HG02571 (cell line): Measurements from ENCODE around the gene CCDC138.

Experiments
- ATAC-seq: cut with Tn5 transposase; IDR thresholded peaks from one replicate; pipeline ENCODE4 v1.9.1; 2021; ENCODE audit warnings: mild to moderate bottlenecking, moderate library complexity; ENCODE audit not compliant: unreplicated experiment

CCDC138 gene

DNA sequence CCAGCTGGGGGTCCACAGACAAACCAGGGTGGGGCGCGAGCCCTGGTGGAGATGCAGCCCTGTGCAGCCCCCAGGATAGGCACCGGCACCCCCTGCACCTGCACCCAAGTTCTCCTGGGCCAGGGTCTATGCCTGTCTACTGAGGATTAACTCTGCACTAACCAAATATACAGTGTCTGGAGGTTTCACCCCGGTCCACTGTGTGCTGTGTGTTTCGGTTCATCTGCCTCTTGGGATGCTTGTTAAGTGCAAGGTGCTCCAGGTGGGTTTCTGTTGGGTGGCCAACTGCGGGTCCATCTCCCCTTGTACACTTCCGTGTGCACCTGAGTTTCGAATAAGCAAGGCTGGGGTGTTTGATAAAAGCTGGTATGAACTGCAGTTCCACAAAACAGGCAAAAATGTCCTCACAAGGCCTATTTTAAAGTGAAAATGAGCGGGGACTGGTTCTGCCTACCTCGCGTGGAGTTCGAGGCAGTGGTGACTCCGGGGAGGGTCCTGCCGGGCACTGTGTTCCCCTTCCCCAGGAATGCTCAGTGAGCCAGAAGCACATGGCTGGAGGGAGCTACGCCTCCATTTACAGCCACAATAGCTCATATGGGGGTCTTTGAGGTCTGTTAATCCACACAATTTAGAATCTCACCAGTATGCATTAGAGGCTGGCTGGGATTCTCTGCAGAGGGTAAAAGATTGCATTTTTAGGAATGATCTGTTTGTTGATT lies 131.7 kb downstream of the CCDC138 start:
- no peak for ATAC-seq

DNA sequence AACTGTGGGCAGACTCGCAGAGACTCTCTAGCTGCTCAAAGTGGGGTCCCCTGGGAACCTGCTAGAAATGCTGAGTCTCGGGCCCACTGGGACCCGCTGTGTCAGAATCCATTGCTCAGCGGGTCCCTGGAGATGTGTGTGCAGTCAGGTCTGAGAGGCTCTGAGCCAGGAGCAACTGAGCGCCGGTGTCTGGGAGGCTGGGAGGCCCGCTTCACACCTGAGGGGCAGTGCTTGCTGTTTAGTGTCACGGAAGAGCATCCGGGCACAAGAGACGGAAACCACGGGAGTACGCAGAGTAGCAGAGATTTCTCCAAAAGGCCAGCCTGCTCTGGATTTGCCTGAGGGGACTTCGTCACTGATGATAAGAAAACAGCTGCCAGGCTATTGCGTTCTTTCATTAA lies 132.4 kb downstream of the CCDC138 start:
- no peak for ATAC-seq

DNA sequence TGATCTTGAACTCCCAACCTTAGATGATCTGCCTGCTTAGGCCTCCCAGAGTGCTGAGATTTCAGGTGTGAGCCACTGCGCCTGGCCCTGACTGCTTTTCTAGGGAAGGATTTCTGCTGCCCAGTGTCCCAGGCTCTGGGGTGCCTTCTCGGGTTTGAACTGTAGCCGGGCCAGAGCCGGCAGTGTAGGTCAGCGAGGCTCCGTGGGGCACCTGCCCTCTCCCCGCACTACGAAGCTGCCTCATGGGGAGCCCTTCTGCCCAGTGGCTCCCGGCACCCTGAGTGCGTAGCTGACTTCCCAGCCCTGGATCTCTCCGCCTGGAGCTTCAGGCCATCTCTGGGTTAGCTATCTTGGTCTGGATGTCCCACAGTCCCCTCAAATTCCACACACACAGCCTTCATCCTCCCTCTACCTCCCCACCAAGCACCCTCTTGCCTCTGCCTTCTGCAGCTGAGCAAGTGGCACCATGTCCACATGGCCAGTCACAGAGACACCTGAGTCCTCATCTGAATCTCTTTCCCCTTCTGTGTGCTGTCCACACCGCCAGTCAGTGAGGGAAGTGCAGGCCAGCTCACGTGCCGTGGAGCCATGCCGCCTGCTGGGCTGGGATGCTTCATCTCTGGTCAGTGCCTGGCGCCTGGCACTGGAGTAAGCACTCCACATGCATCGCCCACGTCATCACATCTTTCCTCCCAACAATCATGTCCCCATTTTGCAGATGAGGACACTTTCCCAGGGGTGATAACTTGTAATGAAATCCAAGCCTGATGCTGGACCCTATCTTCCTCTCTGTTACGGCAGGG lies 133.2 kb downstream of the CCDC138 start:
- no peak for ATAC-seq

DNA sequence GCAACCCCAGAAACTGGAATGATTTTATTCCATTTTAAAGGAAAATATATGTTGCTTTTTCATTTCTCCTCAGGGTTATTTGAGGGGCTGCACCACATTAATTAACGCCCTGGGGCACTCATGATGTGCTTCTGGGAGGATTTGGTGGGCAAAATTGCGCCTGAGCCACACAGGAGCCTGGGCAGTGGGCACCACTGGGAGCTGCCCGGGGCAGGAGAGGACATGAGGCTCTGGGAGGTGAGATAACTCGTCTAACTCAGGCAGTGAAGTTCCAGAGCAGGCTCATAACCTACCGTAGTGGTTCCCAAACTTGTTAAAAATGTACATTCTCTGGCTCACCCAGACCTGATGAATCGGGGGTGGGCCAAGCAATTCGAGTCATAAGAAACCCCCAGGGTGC lies 134.1 kb downstream of the CCDC138 start:
- ATAC-seq = no peak

DNA sequence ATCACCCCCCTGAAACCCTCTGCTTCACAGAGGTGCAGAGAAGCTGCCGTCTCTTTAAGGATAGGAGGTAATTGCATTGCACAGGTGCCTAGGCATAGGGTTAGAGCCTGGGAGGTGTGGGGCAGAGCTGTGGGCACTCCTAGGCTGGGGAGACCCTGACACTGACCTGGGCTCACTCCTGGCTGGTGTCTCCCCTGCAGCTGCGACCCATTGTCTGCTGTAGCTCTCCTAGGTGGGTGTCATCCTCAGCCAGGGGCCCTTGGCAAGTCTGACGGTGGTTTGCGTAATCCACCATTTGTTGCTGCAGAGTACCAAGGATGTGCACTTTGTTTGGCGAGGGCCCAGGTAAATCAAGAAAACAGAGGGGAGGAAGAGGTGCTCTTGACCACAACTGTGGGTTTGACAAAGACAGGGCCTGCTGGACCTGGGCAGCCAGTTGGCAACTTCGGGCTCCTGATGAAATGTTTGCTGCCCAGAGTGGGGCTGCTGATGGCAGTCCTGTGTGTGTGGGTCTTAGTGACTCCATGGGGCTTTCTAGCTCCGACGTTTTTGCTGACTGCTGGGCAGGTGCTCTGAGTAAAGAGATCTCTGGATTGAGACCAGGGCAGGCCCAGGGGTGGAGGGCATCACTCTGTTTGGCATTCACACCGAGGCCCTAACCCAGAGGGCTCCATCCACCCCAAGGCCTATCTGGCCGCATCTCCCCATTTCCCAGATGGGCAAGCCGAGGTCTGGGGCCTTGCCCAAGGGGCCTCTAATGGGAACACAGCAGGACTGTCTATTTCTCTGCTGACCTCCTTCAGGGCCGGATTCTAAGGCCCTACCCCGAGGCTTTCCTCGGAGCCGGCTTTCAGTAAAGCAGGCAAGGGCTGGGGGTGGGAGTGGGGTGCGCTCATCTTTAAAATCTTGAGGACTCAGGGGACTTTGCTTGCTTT lies 134.8 kb downstream of the CCDC138 start:
- ATAC-seq = no peak

DNA sequence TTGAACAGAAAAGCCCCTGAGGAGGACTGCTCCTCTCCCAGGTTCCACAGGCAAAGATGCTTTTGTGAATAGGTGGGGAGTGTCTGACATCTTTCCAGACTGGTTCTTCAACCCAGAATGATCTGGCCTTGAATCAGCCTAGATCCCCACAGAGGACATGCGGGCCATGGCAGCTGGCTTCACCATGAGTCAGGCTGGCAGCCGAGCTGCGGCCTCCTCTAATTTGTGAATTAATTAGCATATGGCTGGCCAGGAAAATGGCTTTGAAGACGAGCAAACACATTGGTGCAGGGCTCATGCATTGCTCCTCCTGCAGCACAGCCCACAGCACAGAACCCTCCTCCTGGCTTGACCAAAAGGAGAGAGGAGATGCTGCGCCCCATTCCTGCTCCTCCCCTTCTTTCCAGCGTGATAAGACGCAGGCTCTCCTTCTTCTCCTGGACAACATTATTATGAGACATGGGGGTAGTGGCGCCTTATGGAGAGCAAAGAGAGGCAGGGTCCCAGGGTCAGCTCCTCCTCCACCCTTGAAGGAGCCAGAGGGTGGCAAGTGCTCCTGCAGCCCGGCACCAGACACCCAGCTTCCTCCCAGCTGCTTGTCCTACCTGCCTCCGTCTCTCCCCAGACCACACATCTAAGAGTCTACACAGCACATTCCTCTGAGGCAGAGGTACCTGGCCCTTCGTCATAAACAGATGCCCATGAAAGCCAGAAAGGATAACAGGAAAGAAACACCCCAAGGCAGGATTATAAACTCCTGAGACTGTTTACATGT lies 135.8 kb downstream of the CCDC138 start:
- no peak for ATAC-seq

DNA sequence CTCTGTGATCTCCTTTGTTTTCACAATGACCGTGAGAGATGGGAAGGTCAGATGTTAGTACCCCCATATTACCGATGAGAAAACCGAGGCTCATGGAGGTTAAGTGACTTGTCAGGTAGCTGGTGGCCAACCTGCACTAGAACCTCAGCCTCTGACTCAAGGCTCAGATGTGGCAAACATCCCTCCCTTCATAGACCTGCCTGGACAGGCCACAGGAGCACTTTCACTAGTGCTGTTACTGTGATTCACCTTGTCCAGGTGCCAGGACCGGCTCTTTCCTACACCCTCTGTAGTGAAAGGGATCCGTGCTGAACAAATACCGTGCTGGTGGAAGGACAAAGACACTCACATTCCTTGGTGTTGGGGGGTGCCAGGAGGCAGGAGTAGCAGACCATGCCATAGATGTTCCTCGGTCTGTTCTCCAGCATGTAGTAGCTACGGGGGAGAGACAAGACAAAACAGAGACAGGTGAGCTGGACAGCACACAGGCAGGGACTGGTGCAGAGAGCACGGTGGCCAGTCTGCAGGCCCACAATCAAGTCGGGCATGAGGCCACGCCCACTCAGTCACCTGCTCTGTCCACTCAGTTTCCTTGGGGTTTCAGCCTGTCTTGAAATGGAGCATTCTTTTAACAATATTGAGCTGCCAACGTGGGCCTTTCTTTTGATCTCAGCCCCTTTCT lies 136.6 kb downstream of the CCDC138 start:
- ATAC-seq = no peak

DNA sequence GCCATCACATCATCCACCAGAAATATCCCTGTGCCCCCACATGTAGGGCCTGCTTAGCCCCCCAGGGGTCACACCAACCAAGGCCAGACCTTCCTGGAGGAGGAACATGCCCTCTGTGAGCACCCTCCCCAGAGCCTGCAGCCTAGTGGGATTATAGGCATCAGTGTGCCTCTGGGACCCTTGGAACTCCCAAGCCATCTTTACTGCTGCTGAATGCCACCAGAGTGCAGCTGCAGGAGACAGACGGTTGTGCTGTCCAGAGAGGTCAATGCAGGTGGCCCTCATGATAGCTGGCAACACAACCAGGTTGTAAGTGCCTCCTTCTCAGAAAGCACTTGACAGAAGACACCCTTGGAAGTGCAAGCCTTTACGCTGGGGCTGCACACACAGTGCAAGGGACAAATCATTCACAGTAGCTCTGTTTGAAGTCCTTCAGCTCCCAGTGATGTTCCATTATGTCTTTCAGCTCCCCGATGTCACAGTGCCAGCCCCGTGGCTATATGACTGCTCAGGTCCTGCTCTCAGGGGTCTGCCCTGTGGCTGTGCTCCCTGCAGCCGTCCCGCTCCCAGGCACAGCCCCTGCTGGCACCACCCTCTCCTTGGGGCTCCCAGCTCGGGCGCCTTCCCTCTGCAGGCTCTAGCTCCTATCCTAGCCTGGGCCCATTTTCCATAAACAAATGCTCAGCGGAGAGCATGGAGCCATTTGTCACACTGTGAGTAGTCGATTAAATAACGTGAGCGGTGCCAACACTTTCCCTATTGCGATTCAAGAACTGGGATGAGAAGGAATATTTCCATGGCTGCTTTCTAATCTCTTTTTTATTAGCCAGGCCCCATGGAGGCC lies 137.4 kb downstream of the CCDC138 start:
- ATAC-seq = no peak

DNA sequence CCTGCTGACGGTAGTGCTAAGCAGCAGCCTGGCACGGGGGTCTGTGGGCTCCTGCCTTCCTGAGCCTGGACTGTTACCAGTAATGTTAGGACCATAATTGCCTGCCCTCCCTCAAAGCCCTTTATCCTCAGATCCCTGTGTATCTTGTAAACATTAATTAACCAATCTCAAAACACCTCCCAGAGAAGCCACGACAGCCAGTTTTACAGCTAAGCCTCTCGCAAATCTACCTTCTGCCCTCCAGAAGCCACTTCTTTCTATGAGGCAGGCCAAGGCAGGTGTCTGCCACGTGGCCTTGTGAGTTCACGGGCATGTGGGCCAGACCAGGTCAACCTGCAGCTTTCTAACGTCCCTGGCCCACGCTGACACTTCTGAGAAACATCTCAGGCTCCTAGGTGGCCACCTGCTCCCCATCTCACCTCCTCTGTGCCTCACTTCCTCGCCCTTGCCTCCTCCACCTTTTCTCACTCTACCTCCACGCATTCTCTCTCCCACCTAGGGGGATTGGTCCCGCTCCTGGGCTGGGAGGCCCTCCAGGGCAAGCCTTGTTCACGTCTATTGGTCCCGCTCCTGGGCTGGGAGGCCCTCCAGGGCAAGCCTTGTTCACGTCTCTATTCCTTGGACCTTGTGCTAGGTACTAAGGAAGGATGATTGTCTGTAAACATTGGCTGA lies 138.1 kb downstream of the CCDC138 start:
- ATAC-seq = no peak

DNA sequence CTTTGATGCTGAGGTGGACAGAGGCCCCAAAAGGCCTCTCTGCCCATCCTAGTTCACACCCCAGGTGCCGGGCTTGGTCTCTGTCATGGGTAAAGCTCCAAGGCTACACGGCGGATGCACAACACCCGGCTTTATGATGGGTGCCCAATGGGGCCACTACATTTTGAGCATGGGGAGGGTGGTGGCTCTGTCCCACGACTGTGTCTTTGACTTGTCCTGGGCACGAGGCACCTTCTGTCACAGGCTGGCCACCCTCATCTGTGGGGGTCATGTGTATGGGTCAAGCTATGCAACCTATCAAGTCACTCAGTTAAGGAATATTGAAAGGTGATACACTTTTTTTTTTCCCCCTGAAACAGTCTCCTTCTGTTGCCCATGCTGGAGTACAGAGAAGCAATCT lies 138.7 kb downstream of the CCDC138 start:
- ATAC-seq = no peak

DNA sequence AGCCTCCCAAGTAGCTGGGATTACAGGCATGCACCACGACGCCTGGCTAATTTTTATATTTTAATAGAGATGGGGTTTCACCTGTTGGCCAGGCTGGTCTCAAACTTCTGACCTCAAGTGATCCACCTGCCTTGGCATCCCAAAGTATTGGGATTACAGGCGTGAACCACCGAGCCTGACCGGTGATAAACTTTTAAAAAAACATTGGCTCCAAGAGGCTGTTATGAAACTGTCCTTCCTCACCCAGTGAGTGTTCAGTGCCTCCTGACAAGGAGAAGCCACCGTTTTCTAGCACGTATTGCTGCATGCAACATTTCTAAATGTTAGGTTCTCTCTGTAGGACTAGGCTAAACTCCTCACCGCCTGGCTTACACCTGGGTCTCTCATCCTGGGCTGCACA lies 139.2 kb downstream of the CCDC138 start:
- ATAC-seq = no peak
